A549 (cell line): ENCODE results near the gene POGLUT2.

Source experiments
- BCL3 ChIP-seq: fragments of >200 bp; sonication (Bioruptor Twin); formaldehyde crosslinking; IDR thresholded peaks from 3 replicates; pipeline ENCODE4 v1.6.1; 2016
- CHD4 ChIP-seq: fragments of 200-600 bp; sonication (generic); IDR thresholded peaks from 2 replicates; pipeline ENCODE4 v1.6.1; 2016; ENCODE audit warnings: antibody characterized with exemption, mild to moderate bottlenecking, borderline replicate concordance
- CTCF ChIP-seq: fragments of >200 bp; sonication (Bioruptor Twin); formaldehyde crosslinking; IDR thresholded peaks from 3 replicates; pipeline ENCODE4 v1.5.1; 2016
- EHMT2 ChIP-seq: fragments of 200-600 bp; sonication (generic); IDR thresholded peaks from 2 replicates; pipeline ENCODE4 v1.6.1; 2016; ENCODE audit warnings: antibody characterized with exemption, low read depth, mild to moderate bottlenecking, moderate library complexity
- KDM1A ChIP-seq: fragments of 200-600 bp; sonication (generic); IDR thresholded peaks from 2 replicates; pipeline ENCODE4 v1.6.1; 2016; ENCODE audit warnings: low read depth, mild to moderate bottlenecking
- MYC ChIP-seq: IDR thresholded peaks from 2 replicates; pipeline ENCODE4 v1.6.1; 2012; ENCODE audit warnings: mild to moderate bottlenecking, inconsistent platforms, low read length, improper control_type of control experiment, borderline replicate concordance
- NFE2L2 ChIP-seq: fragments of 150-350 bp; conservative IDR thresholded peaks from 2 replicates; pipeline ENCODE4 v1.6.1; 2014; ENCODE audit warnings: low read length
- POLR2A ChIP-seq: IDR thresholded peaks from 2 replicates; pipeline ENCODE4 v1.6.1; 2012; ENCODE audit warnings: mild to moderate bottlenecking, low read length
- RAD21 ChIP-seq, 2 experiments: fragments of >200 bp in 1 of 2; sonication (Bioruptor Twin) in 1 of 2; formaldehyde crosslinking in 1 of 2; IDR thresholded peaks in 1 of 2; conservative IDR thresholded peaks in 1 of 2; 2 replicates in 1 of 2; 3 replicates in 1 of 2; pipeline ENCODE4 v1.6.1; 2012 to 2018; ENCODE audit warnings: inconsistent platforms in 1 of 2
- ZFP36 ChIP-seq: fragments of 450-650 bp; IDR thresholded peaks from 2 replicates; pipeline ENCODE4 v1.6.1; 2014; ENCODE audit warnings: borderline replicate concordance; ENCODE audit not compliant: partially characterized antibody
- TF ChIP-seq, protein P1 (sequence below): fragments of 200-600 bp; sonication (generic); IDR thresholded peaks from 2 replicates; pipeline ENCODE4 v1.6.1; 2016; ENCODE audit warnings: antibody characterized with exemption, mild to moderate bottlenecking, moderate library complexity

GRCh38 chr13:102779436-102780159, 19.2 kb downstream of the POGLUT2 start:
- TF ChIP-seq CTCF (no peak), POLR2A (no peak), EHMT2 (no peak), BCL3 (no peak), KDM1A (no peak), CHD4 (no peak), RAD21 (conservative IDR thresholded peaks at IDR 0.05 in 1 of 2, IDR thresholded peaks at IDR 0.05 in 1 of 2) (no peak), NFE2L2 (no peak), MYC (no peak), ZFP36 (no peak)
- TF ChIP-seq, protein P1, sequence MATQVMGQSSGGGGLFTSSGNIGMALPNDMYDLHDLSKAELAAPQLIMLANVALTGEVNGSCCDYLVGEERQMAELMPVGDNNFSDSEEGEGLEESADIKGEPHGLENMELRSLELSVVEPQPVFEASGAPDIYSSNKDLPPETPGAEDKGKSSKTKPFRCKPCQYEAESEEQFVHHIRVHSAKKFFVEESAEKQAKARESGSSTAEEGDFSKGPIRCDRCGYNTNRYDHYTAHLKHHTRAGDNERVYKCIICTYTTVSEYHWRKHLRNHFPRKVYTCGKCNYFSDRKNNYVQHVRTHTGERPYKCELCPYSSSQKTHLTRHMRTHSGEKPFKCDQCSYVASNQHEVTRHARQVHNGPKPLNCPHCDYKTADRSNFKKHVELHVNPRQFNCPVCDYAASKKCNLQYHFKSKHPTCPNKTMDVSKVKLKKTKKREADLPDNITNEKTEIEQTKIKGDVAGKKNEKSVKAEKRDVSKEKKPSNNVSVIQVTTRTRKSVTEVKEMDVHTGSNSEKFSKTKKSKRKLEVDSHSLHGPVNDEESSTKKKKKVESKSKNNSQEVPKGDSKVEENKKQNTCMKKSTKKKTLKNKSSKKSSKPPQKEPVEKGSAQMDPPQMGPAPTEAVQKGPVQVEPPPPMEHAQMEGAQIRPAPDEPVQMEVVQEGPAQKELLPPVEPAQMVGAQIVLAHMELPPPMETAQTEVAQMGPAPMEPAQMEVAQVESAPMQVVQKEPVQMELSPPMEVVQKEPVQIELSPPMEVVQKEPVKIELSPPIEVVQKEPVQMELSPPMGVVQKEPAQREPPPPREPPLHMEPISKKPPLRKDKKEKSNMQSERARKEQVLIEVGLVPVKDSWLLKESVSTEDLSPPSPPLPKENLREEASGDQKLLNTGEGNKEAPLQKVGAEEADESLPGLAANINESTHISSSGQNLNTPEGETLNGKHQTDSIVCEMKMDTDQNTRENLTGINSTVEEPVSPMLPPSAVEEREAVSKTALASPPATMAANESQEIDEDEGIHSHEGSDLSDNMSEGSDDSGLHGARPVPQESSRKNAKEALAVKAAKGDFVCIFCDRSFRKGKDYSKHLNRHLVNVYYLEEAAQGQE = no peak
